SJCRH30 (cell line): ENCODE results near the gene PCDHB6. TPM values are rescaled to one million over a fixed set of nuclear protein-coding genes. Genes with fewer than 3 reads are reported as not detected.
"Not testable (repeated sequence)": the region's sequence is repeated elsewhere in the genome, so short reads cannot be mapped to it uniquely, and the experiment has no call there.

ENCODE experiments used
- DNase-seq, 2 experiments: peaks; one replicate each; pipeline ENCODE4 v3.0.0-alpha.2; 2015 to 2020
- H3K27ac ChIP-seq: fragments of 250-450 bp; sonication (Bioruptor Pico); 2 replicates; pipeline ENCODE4 v1.5.1; 2020; ENCODE audit warnings: mild to moderate bottlenecking, moderate library complexity
- H3K27me3 ChIP-seq: fragments of 250-450 bp; sonication (Bioruptor Pico); 2 replicates; pipeline ENCODE4 v1.5.1; 2020; ENCODE audit warnings: mild to moderate bottlenecking, moderate library complexity
- H3K36me3 ChIP-seq: fragments of 250-450 bp; sonication (Bioruptor Pico); 2 replicates; pipeline ENCODE4 v1.5.1; 2020; ENCODE audit warnings: mild to moderate bottlenecking, moderate library complexity
- H3K4me1 ChIP-seq: fragments of 250-450 bp; sonication (Bioruptor Pico); 2 replicates; pipeline ENCODE4 v1.5.1; 2020; ENCODE audit warnings: mild to moderate bottlenecking, moderate library complexity
- H3K4me3 ChIP-seq: fragments of 250-450 bp; sonication (Bioruptor Pico); 2 replicates; pipeline ENCODE4 v1.5.1; 2020; ENCODE audit warnings: mild to moderate bottlenecking, moderate library complexity
- H3K9me3 ChIP-seq: fragments of 250-450 bp; sonication (Bioruptor Pico); replicated peaks from 2 replicates; pipeline ENCODE4 v1.5.1; 2020; ENCODE audit warnings: mild to moderate bottlenecking, moderate library complexity
- total RNA-seq: library from RNA; depleted of rRNA; stranded (reverse); fragments of >200 nt; shearing (Covaris generic); gene quantifications from 2 replicates; pipeline ENCODE4 v1.2.3, GENCODE V29; 2014

PCDHB6 gene
- total RNA-seq, 1 experiment from 2014 or later, result 0.26 TPM

GRCh38 chr5:141150224-141150992 is 551 bp downstream of the PCDHB6 start:
- Histone ChIP-seq H3K27me3 (0 out of 2 replicates have a peak, but pooled peaks cover 3% of the 10 kb centered on the region), H3K4me1 (no peaks in the 10 kb centered on the region), H3K27ac (no peak overlapping the region), H3K36me3 (no peaks in the 10 kb centered on the region), H3K9me3 (no peaks in the 10 kb centered on the region), H3K4me3 (no peak overlapping the region)
- no peak for DNase-seq

- Histone ChIP-seq H3K9me3 (no peaks in the 10 kb centered on the region), H3K27me3 (0 out of 2 replicates have a peak, but pooled peaks cover 3% of the 10 kb centered on the region), H3K4me1 (no peaks in the 10 kb centered on the region), H3K27ac (no peak overlapping the region), H3K36me3 (no peaks in the 10 kb centered on the region), H3K4me3 (no peak overlapping the region)
- DNase-seq, result no peak
Measured at GRCh38 chr5:141150993-141151325, 1.1 kb downstream of the PCDHB6 start.

- H3K4me1 ChIP-seq, DNase-seq, H3K9me3 ChIP-seq, H3K4me3 ChIP-seq, H3K27me3 ChIP-seq, H3K27ac ChIP-seq, H3K36me3 ChIP-seq: not testable (repeated sequence)
Measured at GRCh38 chr5:141151632-141152031, 1.8 kb downstream of the PCDHB6 start.

- not testable (repeated sequence) for H3K4me1 ChIP-seq, H3K36me3 ChIP-seq, DNase-seq, H3K4me3 ChIP-seq, H3K27ac ChIP-seq, H3K9me3 ChIP-seq, H3K27me3 ChIP-seq
Measured at GRCh38 chr5:141152096-141152495, 2.2 kb downstream of the PCDHB6 start.

- no peaks in the 10 kb centered on the region for H3K9me3 ChIP-seq
- DNase-seq, result peak in 1 of 2 experiments; percentile 34
- no peaks in the 10 kb centered on the region for H3K4me1 ChIP-seq
- H3K36me3 ChIP-seq, result no peaks in the 10 kb centered on the region
- no peak overlapping the region for H3K27ac ChIP-seq
- no peak overlapping the region for H3K4me3 ChIP-seq
- H3K27me3 ChIP-seq, result 0 out of 2 replicates have a peak, but pooled peaks cover 3% of the 10 kb centered on the region
Measured at GRCh38 chr5:141155540-141156374, 5.9 kb downstream of the PCDHB6 start.

- H3K27ac ChIP-seq, DNase-seq, H3K4me1 ChIP-seq, H3K36me3 ChIP-seq, H3K27me3 ChIP-seq, H3K4me3 ChIP-seq, H3K9me3 ChIP-seq: not testable (repeated sequence)
Measured at GRCh38 chr5:141157356-141157755, 7.5 kb downstream of the PCDHB6 start.

- H3K4me1 ChIP-seq, H3K4me3 ChIP-seq, H3K9me3 ChIP-seq, H3K27ac ChIP-seq, DNase-seq, H3K27me3 ChIP-seq, H3K36me3 ChIP-seq: not testable (repeated sequence)
Measured at GRCh38 chr5:141157901-141158300, 8.0 kb downstream of the PCDHB6 start.

GRCh38 chr5:141172381-141173204 is 22.7 kb downstream of the PCDHB6 start, which contains the start of gene PCDHB7:
Gene PCDHB7, plus strand, starts transcription at chr5:141172644. Its CDS starts 192 bp downstream, at chr5:141172836.
- peaks cover 3% of the 10 kb centered on the region for H3K4me1 ChIP-seq
- peak; percentile 52 to 76 for DNase-seq
- H3K27ac ChIP-seq, result no peak within 1 kb of the TSS
- H3K27me3 ChIP-seq, result no peaks in the 10 kb centered on the region
- H3K4me3 ChIP-seq, result peak within 1 kb of the TSS; percentile 48
- H3K9me3 ChIP-seq, result 0 out of 2 replicates have a peak, but pooled peaks cover 4% of the 10 kb centered on the region
- no peaks in the 10 kb centered on the region; the same call in 1 of the 2 replicates for H3K36me3 ChIP-seq

GRCh38 chr5:141174291-141175104 is 24.6 kb downstream of the PCDHB6 start:
- not testable (repeated sequence) for DNase-seq

GRCh38 chr5:141175933-141176332 is 26.1 kb downstream of the PCDHB6 start:
- Histone ChIP-seq H3K9me3 (peaks cover 16% of the 10 kb centered on the region; the same call in 1 of the 2 replicates), H3K4me1 (peaks cover 3% of the 10 kb centered on the region), H3K4me3 (no peak overlapping the region), H3K27ac (no peak overlapping the region), H3K36me3 (peaks cover 5% of the 10 kb centered on the region), H3K27me3 (no peaks in the 10 kb centered on the region)
- DNase-seq, result no peak

More at GRCh38 chr5:141174291-141175104, 24.6 kb downstream of the PCDHB6 start:
- H3K4me3 ChIP-seq, H3K4me1 ChIP-seq, H3K27ac ChIP-seq, H3K27me3 ChIP-seq, H3K9me3 ChIP-seq, H3K36me3 ChIP-seq: not testable (repeated sequence)

- H3K36me3 ChIP-seq, result peaks cover 18% of the 10 kb centered on the region
- H3K27ac ChIP-seq, result not testable (repeated sequence)
- peak; percentile 47 to 71 for DNase-seq
Measured at GRCh38 chr5:141177577-141178191, 27.8 kb downstream of the PCDHB6 start, which contains the start of gene PCDHB8. Gene PCDHB8, plus strand, starts transcription at chr5:141177790. Its CDS starts 245 bp downstream, at chr5:141178035.

GRCh38 chr5:141179371-141179770 is 29.5 kb downstream of the PCDHB6 start:
- not testable (repeated sequence) for DNase-seq, H3K4me3 ChIP-seq, H3K4me1 ChIP-seq, H3K27me3 ChIP-seq, H3K27ac ChIP-seq
- H3K9me3 ChIP-seq, result peaks cover 12% of the 10 kb centered on the region; the same call in 1 of the 2 replicates
- H3K36me3 ChIP-seq, result peaks cover 28% of the 10 kb centered on the region

More at GRCh38 chr5:141177577-141178191, 27.8 kb downstream of the PCDHB6 start, which contains the start of gene PCDHB8:
- Histone ChIP-seq H3K9me3 (peaks cover 12% of the 10 kb centered on the region; the same call in 1 of the 2 replicates), H3K4me3 (peak within 1 kb of the TSS; percentile 59)
- H3K27me3 ChIP-seq, H3K4me1 ChIP-seq: not testable (repeated sequence)

- DNase-seq, H3K27ac ChIP-seq, H3K4me1 ChIP-seq, H3K4me3 ChIP-seq, H3K27me3 ChIP-seq: not testable (repeated sequence)
- Histone ChIP-seq H3K36me3 (peaks cover 30% of the 10 kb centered on the region), H3K9me3 (peaks cover 12% of the 10 kb centered on the region; the same call in 1 of the 2 replicates)
Measured at GRCh38 chr5:141179876-141180275, 30.0 kb downstream of the PCDHB6 start.
